C4-2B (cell line): Measurements from ENCODE around the gene BEX4.
"Not testable (repeated sequence)": the region's sequence is repeated elsewhere in the genome, so short reads cannot be mapped to it uniquely, and the experiment has no call there.

Experiments
- H3K27ac ChIP-seq: fragments of 450-650 bp; 2 replicates; pipeline ENCODE4 v1.5.1; 2017
- CTCF ChIP-seq: fragments of 450-650 bp; conservative IDR thresholded peaks from 2 replicates; pipeline ENCODE4 v1.5.1; 2017; ENCODE audit warnings: mild to moderate bottlenecking
- ZFX ChIP-seq: fragments of 450-650 bp; IDR thresholded peaks from 2 replicates; pipeline ENCODE4 v1.6.1; 2017

BEX4 gene

GRCh38 chrX:103214870-103215424 lies at the start of gene BEX4:
TSS of gene BEX4 (plus strand) at chrX:103215108. CDS start at chrX:103216154, 1,046 bp downstream.
- TF ChIP-seq CTCF (no peak), ZFX (no peak)
- peak within 1 kb of the TSS; percentile 63 for H3K27ac ChIP-seq

GRCh38 chrX:103170216-103170615 lies 44.7 kb upstream of the BEX4 start:
- no peak for TF ChIP-seq ZFX
- TF ChIP-seq CTCF = no peak
- no peak overlapping the region for H3K27ac ChIP-seq

- no peak overlapping the region for H3K27ac ChIP-seq
- no peak for TF ChIP-seq CTCF
- no peak for TF ChIP-seq ZFX
These were observed 43.6 kb upstream of the BEX4 start for GRCh38 chrX:103171353-103171752.

- H3K27ac ChIP-seq = not testable (repeated sequence)
These were observed 39.7 kb upstream of the BEX4 start for GRCh38 chrX:103175256-103175655.

- H3K27ac ChIP-seq = no peak overlapping the region
- TF ChIP-seq CTCF (peak; percentile 76), ZFX (no peak)
These were observed 38.8 kb upstream of the BEX4 start for GRCh38 chrX:103175944-103176753.

GRCh38 chrX:103177556-103177955 lies 37.4 kb upstream of the BEX4 start:
- no peak overlapping the region for H3K27ac ChIP-seq
- TF ChIP-seq ZFX = no peak
- no peak for TF ChIP-seq CTCF

- TF ChIP-seq ZFX = no peak
- no peak for TF ChIP-seq CTCF
- no peak overlapping the region for H3K27ac ChIP-seq
These were observed 31.0 kb upstream of the BEX4 start for GRCh38 chrX:103183912-103184311.
